HG03135 (cell line): ENCODE results near the gene DDX49.

ENCODE experiments used
- ATAC-seq: cut with Tn5 transposase; IDR thresholded peaks from one replicate; pipeline ENCODE4 v1.9.1; 2021; ENCODE audit warnings: mild to moderate bottlenecking, moderate library complexity; ENCODE audit not compliant: unreplicated experiment

DDX49 gene

GRCh38 chr19:18972301-18972811, 52.8 kb downstream of the DDX49 start:
- ATAC-seq, result no peak

- no peak for ATAC-seq
Measured at GRCh38 chr19:18972851-18973250, 53.3 kb downstream of the DDX49 start.

GRCh38 chr19:18975011-18975410, 55.5 kb downstream of the DDX49 start:
- ATAC-seq, result no peak

GRCh38 chr19:18975869-18976268, 56.4 kb downstream of the DDX49 start:
- no peak for ATAC-seq
